Hepatocyte (in vitro differentiated cells): ENCODE results near the gene ANKRD12. TPM values are rescaled to one million over a fixed set of nuclear protein-coding genes. Genes with fewer than 3 reads are reported as not detected.

Experiments used
- DNase-seq: peaks from one replicate; pipeline ENCODE4 v3.0.0-alpha.2; 2016; ENCODE audit warnings: low spot score
- H2AFZ ChIP-seq: fragments of 200-600 bp; sonication (generic); 2 replicates; pipeline ENCODE4 v1.6.0; 2016; ENCODE audit warnings: antibody characterized with exemption, mild to moderate bottlenecking
- H3K27ac ChIP-seq: fragments of 200-600 bp; sonication (generic); 2 replicates; pipeline ENCODE4 v1.5.1; 2016; ENCODE audit warnings: mild to moderate bottlenecking
- H3K27me3 ChIP-seq: fragments of 200-600 bp; sonication (generic); 2 replicates; pipeline ENCODE4 v1.6.1; 2016
- H3K36me3 ChIP-seq: fragments of 200-600 bp; sonication (generic); replicated peaks from 2 replicates; pipeline ENCODE4 v1.5.1; 2016; ENCODE audit warnings: low read depth; ENCODE audit not compliant: insufficient read depth
- H3K4me1 ChIP-seq: fragments of 200-600 bp; sonication (generic); 2 replicates; pipeline ENCODE4 v1.5.1; 2016; ENCODE audit warnings: mild to moderate bottlenecking, moderate library complexity; ENCODE audit not compliant: insufficient read depth
- H3K4me2 ChIP-seq: fragments of 200-600 bp; sonication (generic); 2 replicates; pipeline ENCODE4 v1.6.0; 2016
- H3K4me3 ChIP-seq: fragments of 200-600 bp; sonication (generic); 2 replicates; pipeline ENCODE4 v1.5.1; 2016; ENCODE audit warnings: mild to moderate bottlenecking
- H3K79me2 ChIP-seq: fragments of 200-600 bp; sonication (generic); 2 replicates; pipeline ENCODE4 v1.6.0; 2017; ENCODE audit warnings: mild to moderate bottlenecking
- H3K9me2 ChIP-seq: fragments of 200-600 bp; sonication (generic); replicated peaks from 2 replicates; pipeline ENCODE4 v1.6.0; 2017; ENCODE audit warnings: mild to moderate bottlenecking; ENCODE audit not compliant: insufficient read depth
- H3K9me3 ChIP-seq: fragments of 200-600 bp; sonication (generic); 2 replicates; pipeline ENCODE4 v1.5.1; 2016; ENCODE audit warnings: low read depth, mild to moderate bottlenecking
- H4K20me1 ChIP-seq: fragments of 200-600 bp; sonication (generic); 2 replicates; pipeline ENCODE4 v1.6.0; 2016; ENCODE audit warnings: mild to moderate bottlenecking; ENCODE audit not compliant: insufficient read depth, poor library complexity, severe bottlenecking
- CTCF ChIP-seq: fragments of 200-600 bp; sonication (generic); IDR thresholded peaks from 2 replicates; pipeline ENCODE4 v1.5.1; 2016; ENCODE audit warnings: antibody characterized with exemption, mild to moderate bottlenecking; ENCODE audit not compliant: poor library complexity
- EZH2 ChIP-seq: fragments of 200-600 bp; sonication (generic); IDR thresholded peaks from 2 replicates; pipeline ENCODE4 v1.6.1; 2016; ENCODE audit warnings: antibody characterized with exemption, mild to moderate bottlenecking, borderline replicate concordance
- EZH2phosphoT487 ChIP-seq: fragments of 200-600 bp; sonication (generic); IDR thresholded peaks from one replicate; pipeline ENCODE4 v1.6.1; 2018; ENCODE audit warnings: antibody characterized with exemption, mild to moderate bottlenecking, low read depth, moderate library complexity; ENCODE audit not compliant: unreplicated experiment, severe bottlenecking
- WGBS: methylation state at CpG from one replicate; pipeline ENCODE4 v1.1.6; 2016; ENCODE audit warnings: low lambda C conversion rate; ENCODE audit errors: missing lambda C conversion rate; 5-methylcytosine and 5-hydroxymethylcytosine counted together
- polyA plus RNA-seq: library from polyadenylated mRNA; unstranded; fragments of >200 nt; fragmentation: Nextera tagmentation; extraction: Ambion mirVana; gene quantifications from 2 replicates; pipeline ENCODE4 v1.2.1, GENCODE V29; 2016
- total RNA-seq: library from RNA; depleted of rRNA; stranded (reverse); fragments of >200 nt; gene quantifications from 2 replicates; pipeline ENCODE4 v1.2.3, GENCODE V29; 2014

Gene ANKRD12
- total and polyA plus RNA-seq, 2 experiments from 2014 or later, result 29.2 to 34.3 TPM

- Histone ChIP-seq H2AFZ (no peak overlapping the region), H3K4me3 (no peak overlapping the region), H3K9me3 (no peaks in the 10 kb centered on the region), H3K79me2 (peaks cover 96% of the 10 kb centered on the region), H3K9me2 (no peaks in the 10 kb centered on the region), H3K27ac (no peak overlapping the region), H4K20me1 (peaks cover 48% of the 10 kb centered on the region), H3K4me1 (no peaks in the 10 kb centered on the region), H3K36me3 (no peaks in the 10 kb centered on the region), H3K27me3 (no peaks in the 10 kb centered on the region), H3K4me2 (no peak overlapping the region)
- DNase-seq, result no peak
- TF ChIP-seq CTCF, result no peak
- 89% methylated on average over 1 of the region's 1 CpG for WGBS
Measured at GRCh38 chr18:9175115-9175514, 38.5 kb downstream of the ANKRD12 start.

GRCh38 chr18:9177031-9177430, 40.5 kb downstream of the ANKRD12 start:
- Histone ChIP-seq H2AFZ (no peak overlapping the region), H3K79me2 (peaks cover 99% of the 10 kb centered on the region), H3K27me3 (no peaks in the 10 kb centered on the region), H3K36me3 (no peaks in the 10 kb centered on the region), H3K4me3 (no peak overlapping the region), H3K9me2 (no peaks in the 10 kb centered on the region), H3K4me1 (no peaks in the 10 kb centered on the region), H3K9me3 (no peaks in the 10 kb centered on the region), H3K4me2 (no peak overlapping the region), H4K20me1 (peaks cover 48% of the 10 kb centered on the region), H3K27ac (no peak overlapping the region)
- DNase-seq, result no peak
- TF ChIP-seq CTCF, result no peak
- TF ChIP-seq EZH2, result no peak
- no peak for TF ChIP-seq EZH2phosphoT487
- WGBS, result 86% methylated on average over 6 of the region's 6 CpGs

- 93% methylated on average over 4 of the region's 4 CpGs for WGBS
- no peak overlapping the region for H3K4me3 ChIP-seq
Measured at GRCh38 chr18:9177466-9177865, 40.9 kb downstream of the ANKRD12 start.

More at GRCh38 chr18:9177466-9177865, 40.9 kb downstream of the ANKRD12 start:
- Histone ChIP-seq H4K20me1 (peaks cover 48% of the 10 kb centered on the region), H3K9me2 (no peaks in the 10 kb centered on the region), H3K4me1 (no peaks in the 10 kb centered on the region), H3K27ac (no peak overlapping the region), H3K9me3 (no peaks in the 10 kb centered on the region), H3K36me3 (no peaks in the 10 kb centered on the region), H2AFZ (no peak overlapping the region), H3K79me2 (peaks cover 95% of the 10 kb centered on the region), H3K4me2 (no peak overlapping the region), H3K27me3 (no peaks in the 10 kb centered on the region)
- DNase-seq, result no peak
- TF ChIP-seq EZH2phosphoT487, result no peak
- no peak for TF ChIP-seq EZH2
- TF ChIP-seq CTCF, result no peak
